Liver (tissue), 3 donors: ENCODE measurements around the gene MACROH2A1.

ENCODE experiments used
- FOXA2 ChIP-seq: IDR thresholded peaks from 2 replicates; pipeline ENCODE4 v1.6.1; 2016; ENCODE audit warnings: antibody characterized with exemption
- GABPA ChIP-seq, 2 donors: IDR thresholded peaks in 1 of 2; conservative IDR thresholded peaks in 1 of 2; 2 replicates each; pipeline ENCODE4 v1.6.1; 2016; ENCODE audit warnings: antibody characterized with exemption in 2 of 2, mild to moderate bottlenecking in 1 of 2, moderate library complexity in 1 of 2
- HNF4A ChIP-seq, 2 donors: conservative IDR thresholded peaks; 2 replicates each; pipeline ENCODE4 v1.6.1; 2016; ENCODE audit warnings: antibody characterized with exemption in 2 of 2, mild to moderate bottlenecking in 2 of 2
- HNF4G ChIP-seq: IDR thresholded peaks from 2 replicates; pipeline ENCODE4 v1.6.1; 2016; ENCODE audit warnings: antibody characterized with exemption
- JUND ChIP-seq, 2 donors: IDR thresholded peaks; 2 replicates each; pipeline ENCODE4 v1.6.1; 2016; ENCODE audit warnings: antibody characterized with exemption in 2 of 2
- NR2F2 ChIP-seq: IDR thresholded peaks from 2 replicates; pipeline ENCODE4 v1.6.1; 2016; ENCODE audit warnings: antibody characterized with exemption
- RXRA ChIP-seq, 2 donors: IDR thresholded peaks; 2 replicates each; pipeline ENCODE4 v1.6.1; 2017 to 2018; ENCODE audit warnings: antibody characterized with exemption in 2 of 2, mild to moderate bottlenecking in 1 of 2
- SP1 ChIP-seq: IDR thresholded peaks from 2 replicates; pipeline ENCODE4 v1.6.1; 2018; ENCODE audit warnings: antibody characterized with exemption, mild to moderate bottlenecking
- TAF1 ChIP-seq: conservative IDR thresholded peaks from 2 replicates; pipeline ENCODE4 v1.6.1; 2016; ENCODE audit warnings: antibody characterized with exemption, mild to moderate bottlenecking
- YY1 ChIP-seq: IDR thresholded peaks from 2 replicates; pipeline ENCODE4 v1.6.1; 2016; ENCODE audit warnings: antibody characterized with exemption, mild to moderate bottlenecking
- TF ChIP-seq, protein P1 (sequence below): fragments of 150-350 bp; IDR thresholded peaks from 2 replicates; pipeline ENCODE4 v1.5.1; 2017; ENCODE audit warnings: improper control_type of control experiment, low read depth, low read length; ENCODE audit not compliant: missing input control
- TF ChIP-seq, protein P2 (sequence below): IDR thresholded peaks from 2 replicates; pipeline ENCODE4 v1.6.1; 2016; ENCODE audit warnings: antibody characterized with exemption
- TF ChIP-seq, protein P3 (sequence below): IDR thresholded peaks from 2 replicates; pipeline ENCODE4 v1.6.1; 2016; ENCODE audit warnings: antibody characterized with exemption, mild to moderate bottlenecking
- donor health status: healthy.
- donor health status: healthy.

DNA sequence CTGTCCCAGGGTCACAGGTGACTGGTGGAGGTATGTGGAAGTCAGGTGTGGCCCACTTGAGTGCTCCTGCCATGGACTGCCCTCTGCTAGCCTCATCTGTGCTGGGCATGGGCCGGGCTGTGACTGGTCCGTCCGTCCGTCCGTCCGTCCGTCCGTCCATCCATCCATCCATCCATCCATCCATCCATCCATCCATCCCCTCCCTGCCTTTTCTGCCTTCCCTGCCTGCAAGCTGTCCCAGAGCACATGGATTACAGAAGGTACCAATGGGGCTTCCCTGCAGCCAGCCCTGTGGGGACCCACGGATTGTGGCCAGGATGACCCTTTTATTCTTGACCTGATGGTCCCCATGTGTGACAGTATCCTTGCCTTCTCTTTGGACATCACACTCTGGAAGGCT lies 92.5 kb downstream of the MACROH2A1 start:
- TF ChIP-seq RXRA (IDR thresholded peaks at IDR 0.05) (no peak), TAF1 (no peak), SP1 (no peak), GABPA (IDR thresholded peaks at IDR 0.05 in 1 of 2, conservative IDR thresholded peaks at IDR 0.05 in 1 of 2) (no peak), HNF4A (conservative IDR thresholded peaks at IDR 0.05) (no peak), YY1 (no peak), JUND (IDR thresholded peaks at IDR 0.05) (no peak), FOXA2 (no peak), NR2F2 (no peak), HNF4G (no peak)
- TF ChIP-seq, protein P1, sequence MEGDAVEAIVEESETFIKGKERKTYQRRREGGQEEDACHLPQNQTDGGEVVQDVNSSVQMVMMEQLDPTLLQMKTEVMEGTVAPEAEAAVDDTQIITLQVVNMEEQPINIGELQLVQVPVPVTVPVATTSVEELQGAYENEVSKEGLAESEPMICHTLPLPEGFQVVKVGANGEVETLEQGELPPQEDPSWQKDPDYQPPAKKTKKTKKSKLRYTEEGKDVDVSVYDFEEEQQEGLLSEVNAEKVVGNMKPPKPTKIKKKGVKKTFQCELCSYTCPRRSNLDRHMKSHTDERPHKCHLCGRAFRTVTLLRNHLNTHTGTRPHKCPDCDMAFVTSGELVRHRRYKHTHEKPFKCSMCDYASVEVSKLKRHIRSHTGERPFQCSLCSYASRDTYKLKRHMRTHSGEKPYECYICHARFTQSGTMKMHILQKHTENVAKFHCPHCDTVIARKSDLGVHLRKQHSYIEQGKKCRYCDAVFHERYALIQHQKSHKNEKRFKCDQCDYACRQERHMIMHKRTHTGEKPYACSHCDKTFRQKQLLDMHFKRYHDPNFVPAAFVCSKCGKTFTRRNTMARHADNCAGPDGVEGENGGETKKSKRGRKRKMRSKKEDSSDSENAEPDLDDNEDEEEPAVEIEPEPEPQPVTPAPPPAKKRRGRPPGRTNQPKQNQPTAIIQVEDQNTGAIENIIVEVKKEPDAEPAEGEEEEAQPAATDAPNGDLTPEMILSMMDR, result no peak
- TF ChIP-seq, protein P2, sequence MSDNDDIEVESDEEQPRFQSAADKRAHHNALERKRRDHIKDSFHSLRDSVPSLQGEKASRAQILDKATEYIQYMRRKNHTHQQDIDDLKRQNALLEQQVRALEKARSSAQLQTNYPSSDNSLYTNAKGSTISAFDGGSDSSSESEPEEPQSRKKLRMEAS, result no peak
- TF ChIP-seq, protein P3, sequence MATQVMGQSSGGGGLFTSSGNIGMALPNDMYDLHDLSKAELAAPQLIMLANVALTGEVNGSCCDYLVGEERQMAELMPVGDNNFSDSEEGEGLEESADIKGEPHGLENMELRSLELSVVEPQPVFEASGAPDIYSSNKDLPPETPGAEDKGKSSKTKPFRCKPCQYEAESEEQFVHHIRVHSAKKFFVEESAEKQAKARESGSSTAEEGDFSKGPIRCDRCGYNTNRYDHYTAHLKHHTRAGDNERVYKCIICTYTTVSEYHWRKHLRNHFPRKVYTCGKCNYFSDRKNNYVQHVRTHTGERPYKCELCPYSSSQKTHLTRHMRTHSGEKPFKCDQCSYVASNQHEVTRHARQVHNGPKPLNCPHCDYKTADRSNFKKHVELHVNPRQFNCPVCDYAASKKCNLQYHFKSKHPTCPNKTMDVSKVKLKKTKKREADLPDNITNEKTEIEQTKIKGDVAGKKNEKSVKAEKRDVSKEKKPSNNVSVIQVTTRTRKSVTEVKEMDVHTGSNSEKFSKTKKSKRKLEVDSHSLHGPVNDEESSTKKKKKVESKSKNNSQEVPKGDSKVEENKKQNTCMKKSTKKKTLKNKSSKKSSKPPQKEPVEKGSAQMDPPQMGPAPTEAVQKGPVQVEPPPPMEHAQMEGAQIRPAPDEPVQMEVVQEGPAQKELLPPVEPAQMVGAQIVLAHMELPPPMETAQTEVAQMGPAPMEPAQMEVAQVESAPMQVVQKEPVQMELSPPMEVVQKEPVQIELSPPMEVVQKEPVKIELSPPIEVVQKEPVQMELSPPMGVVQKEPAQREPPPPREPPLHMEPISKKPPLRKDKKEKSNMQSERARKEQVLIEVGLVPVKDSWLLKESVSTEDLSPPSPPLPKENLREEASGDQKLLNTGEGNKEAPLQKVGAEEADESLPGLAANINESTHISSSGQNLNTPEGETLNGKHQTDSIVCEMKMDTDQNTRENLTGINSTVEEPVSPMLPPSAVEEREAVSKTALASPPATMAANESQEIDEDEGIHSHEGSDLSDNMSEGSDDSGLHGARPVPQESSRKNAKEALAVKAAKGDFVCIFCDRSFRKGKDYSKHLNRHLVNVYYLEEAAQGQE, result no peak
